Heart left ventricle (tissue), 13 donors: ENCODE data around the gene SLC11A2.

Experiments used
- POLR2A ChIP-seq, 2 donors: fragments of 450-650 bp; IDR thresholded peaks; one replicate each; pipeline ENCODE4 v1.6.1; 2017; ENCODE audit warnings: antibody characterized with exemption in 2 of 2, mild to moderate bottlenecking in 2 of 2, moderate library complexity in 2 of 2
- TF ChIP-seq, protein P1 (sequence below), 12 donors: fragments of 200-600 bp; sonication (generic) in 4 of 12; IDR thresholded peaks; one replicate each; pipeline versions ENCODE4 v1.5.0 to v1.8.0; 2018 to 2022; ENCODE audit warnings: antibody characterized with exemption in 12 of 12, mild to moderate bottlenecking in 5 of 12
- donor health status: ischemic (EF 13 %, LVEDD 7.1; RV severe dilation, severe dysfunction).
- donor health status: DM: no; HTN: yes; CAD: no.
- donor health status: DM: no; HTN: no; CAD: no.
- donor health status: ischemic (EF 25% LVEDD 6.9; RV normal size, moderate dysfunction).
- donor health status: ischemic (EF 25% LVEDD 5.7; RV mildly dilated, moderate dysfunction).
- donor health status: ischemic (EF 35%, LVEDD 5.7; RV mildly dilated, moderate dysfunction).
- donor health status: nonischemic (EF 11% LVEDD 7.7; RV severe dilation, severe dysfunction).
- donor health status: DM: yes; HTN: yes; CAD: no.
- donor health status: PGD.
- donor health status: ischemic (EF 29% LVEDD 5.4; RV normal size, mild dysfunction).
- donor health status: nonischemic (EF 23%, LVEDD 6.1; RV moderate dilation, normal function).

DNA sequence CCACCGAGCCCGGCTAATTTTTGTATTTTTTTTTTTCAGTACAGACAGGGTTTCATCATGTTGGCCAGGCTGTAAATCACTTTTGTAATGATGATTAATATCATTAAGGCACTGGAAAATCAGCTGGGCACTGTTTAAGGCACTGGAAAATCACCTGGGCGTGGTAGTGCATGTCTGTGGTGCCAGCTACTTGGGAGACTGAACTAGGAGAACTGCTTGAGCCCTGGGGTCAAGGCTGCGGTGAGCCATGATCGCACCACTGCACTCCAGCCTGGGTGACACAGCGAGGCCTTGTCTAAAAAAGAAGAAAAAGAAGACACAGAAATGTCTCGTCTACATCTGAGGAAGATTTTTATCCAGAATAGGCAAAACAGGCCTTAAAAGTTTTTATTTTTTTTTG lies 12.7 kb downstream of the SLC11A2 start:
- TF ChIP-seq, protein P1, sequence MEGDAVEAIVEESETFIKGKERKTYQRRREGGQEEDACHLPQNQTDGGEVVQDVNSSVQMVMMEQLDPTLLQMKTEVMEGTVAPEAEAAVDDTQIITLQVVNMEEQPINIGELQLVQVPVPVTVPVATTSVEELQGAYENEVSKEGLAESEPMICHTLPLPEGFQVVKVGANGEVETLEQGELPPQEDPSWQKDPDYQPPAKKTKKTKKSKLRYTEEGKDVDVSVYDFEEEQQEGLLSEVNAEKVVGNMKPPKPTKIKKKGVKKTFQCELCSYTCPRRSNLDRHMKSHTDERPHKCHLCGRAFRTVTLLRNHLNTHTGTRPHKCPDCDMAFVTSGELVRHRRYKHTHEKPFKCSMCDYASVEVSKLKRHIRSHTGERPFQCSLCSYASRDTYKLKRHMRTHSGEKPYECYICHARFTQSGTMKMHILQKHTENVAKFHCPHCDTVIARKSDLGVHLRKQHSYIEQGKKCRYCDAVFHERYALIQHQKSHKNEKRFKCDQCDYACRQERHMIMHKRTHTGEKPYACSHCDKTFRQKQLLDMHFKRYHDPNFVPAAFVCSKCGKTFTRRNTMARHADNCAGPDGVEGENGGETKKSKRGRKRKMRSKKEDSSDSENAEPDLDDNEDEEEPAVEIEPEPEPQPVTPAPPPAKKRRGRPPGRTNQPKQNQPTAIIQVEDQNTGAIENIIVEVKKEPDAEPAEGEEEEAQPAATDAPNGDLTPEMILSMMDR (IDR thresholded peaks at IDR 0.05): no peak
- TF ChIP-seq POLR2A (IDR thresholded peaks at IDR 0.05): no peak
